ENCODE measurements around the gene PAM.

PAM gene

DNA sequence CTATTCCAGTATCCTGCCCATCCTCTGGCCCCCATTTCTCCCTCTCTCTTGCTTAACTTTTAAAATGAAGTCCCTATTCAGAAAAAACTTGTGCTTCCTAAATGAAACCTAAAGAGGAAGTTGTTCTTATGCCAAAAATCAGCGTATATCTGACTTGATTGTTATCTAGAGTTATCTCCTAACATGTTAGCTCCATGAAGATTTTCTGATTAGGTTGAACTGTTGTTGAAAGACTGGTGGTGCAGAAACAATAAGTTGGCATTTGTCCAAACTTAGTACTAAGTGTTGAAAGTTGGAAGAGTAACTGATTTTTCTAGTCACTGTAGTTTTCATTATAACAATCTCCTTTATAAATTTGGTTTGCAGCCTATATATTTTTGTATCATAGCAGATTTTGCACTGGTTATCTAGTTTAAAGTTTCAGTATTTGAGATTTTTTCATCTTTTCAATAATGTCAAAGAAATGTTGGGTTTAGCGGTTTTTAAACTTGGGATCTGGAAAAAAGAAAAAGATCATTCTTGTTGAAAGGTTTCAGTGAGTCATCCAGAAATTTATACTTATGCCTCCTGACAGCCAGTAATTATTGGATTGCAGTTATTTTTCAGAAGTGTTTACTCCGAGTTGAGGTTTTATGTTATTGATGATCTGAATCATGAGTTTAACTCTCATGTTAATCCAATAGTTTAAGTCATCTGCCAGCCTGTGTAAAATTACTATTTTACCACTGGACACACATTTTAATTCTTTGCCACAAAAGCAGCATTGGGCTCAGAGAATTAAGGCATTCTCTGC is 60.6 kb downstream of the PAM start:
- DNase-seq = no peak

DNA sequence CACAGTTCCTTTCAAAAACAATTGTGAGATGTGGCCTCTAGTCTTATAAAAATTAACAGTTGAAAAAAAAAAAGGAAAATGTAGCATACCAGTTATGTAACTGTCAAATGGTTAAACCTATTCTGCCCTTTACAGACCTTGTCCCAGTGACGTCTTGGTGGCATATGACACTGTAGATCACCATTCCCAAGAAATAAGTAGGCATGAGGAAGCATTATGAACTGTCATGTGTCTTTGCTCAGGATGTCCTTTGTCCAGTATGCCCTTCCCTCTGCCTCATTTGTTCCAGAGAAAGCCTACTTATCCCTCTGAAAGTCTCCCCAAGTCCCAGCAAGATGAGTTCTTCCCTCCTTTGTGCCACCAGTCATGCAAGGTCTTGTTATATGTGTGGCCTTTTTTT is 63.2 kb downstream of the PAM start:
- no peak for DNase-seq

DNA sequence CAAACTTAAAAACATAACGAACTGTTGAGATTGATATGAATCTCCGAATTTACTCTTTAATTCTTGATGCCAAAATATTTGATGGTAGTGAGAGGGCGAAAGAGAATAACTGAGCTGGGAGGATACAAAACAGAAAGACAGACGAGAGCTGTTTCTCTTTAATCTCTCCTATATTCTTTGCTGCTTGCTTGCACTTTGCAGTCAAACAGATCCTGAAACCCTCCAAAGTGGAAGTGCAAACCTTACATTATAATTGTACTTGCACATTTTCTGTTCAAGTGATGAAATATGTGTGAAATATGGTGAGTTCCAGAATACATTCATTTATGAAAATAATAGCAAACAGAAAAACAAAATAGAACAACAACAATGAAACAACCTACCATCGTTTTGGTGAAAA is 63.8 kb downstream of the PAM start:
- DNase-seq = no peak

DNA sequence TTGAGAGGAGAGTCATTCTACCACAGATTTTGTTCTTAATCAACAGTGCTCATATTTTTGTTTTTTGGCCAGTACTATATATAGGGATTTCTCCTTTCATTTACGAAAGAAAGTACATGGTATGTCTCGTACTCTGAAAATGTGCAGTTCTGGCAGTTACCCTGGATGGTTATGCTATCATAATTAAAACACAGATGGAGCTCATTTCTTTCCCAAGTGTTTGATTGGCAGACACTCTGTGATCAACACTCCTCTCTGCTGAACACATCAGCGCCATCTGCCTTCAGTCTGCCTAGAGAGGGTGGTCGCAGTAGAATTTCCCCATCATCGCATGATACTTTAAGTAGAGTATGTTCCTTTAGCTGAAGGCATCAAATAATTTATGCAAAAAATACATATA is 64.5 kb downstream of the PAM start:
- DNase-seq = no peak

DNA sequence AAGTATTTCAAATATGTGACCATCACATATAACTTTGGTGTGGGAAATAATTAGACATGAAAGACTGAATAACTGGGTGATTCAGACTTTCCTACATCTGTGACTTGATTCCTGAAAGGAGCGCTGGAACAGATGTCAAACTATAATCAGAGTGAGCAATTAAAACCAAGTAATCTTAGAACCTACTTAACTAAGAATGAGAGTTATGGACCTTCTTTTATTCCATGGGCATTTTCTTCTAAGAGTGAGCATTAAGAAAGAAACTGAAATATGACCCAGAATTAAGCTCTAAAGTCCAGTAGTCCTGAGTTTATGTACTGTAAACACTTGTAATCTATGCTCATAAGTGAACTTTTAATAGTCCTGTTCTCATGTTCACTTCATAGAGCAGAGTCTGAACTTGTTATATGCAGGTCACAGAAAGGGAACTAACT is 68.4 kb downstream of the PAM start:
- DNase-seq = no peak

DNA sequence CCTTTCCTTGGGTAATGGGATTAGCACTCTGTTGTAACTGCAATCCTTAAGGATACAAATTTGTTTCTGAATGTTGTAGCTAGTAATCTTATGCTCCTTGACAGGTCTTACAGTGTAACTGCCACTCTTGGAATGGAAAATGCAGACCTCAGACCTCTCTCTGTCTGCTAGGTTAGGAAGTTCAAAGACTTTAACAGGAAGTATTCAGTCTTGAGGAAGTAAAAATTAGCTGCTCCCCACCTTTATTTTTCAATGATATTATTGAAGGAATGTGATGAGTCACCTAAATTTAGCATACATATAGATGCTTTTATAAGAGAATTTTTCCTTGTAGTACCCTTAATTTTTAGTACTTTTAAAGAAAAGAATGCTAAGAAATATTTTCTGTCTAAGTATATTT is 71.5 kb downstream of the PAM start:
- DNase-seq = no peak

DNA sequence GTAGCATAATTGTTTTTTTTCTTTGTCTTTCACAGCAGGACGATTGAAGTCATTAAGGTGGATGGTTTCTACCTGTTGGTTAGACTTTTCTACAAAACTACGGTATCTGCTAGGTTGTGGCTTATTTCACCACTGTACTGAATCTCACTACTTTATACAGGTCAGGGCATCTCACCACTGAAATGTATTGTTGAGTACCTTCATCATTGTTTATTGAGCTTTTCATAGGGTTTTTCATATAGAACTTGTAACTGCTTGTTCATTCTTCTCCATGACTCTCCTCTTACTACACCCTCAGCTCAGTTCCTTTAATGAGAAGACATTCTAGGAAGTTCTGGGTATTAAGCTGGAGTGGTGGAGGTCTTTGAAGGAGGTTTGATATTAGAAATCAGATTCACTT is 75.1 kb downstream of the PAM start:
- DNase-seq = no peak

DNA sequence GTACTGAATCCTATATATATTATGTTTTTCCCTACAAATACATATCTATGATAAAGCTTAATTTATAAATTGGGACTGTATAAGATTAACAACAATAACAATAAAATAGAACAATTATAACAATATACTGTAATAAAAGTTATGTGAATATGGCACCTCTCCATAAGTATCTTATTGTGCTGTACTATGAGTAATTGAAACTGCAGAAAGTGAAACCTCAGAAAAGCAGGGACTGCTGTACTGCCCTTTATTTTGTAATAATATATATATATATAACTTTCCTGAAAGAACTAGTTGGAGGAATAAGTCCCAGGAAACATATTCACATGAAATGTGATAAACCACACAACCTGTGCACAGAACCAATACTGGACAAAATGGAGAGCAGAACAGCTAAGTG is 77.3 kb downstream of the PAM start:
- no peak for DNase-seq

DNA sequence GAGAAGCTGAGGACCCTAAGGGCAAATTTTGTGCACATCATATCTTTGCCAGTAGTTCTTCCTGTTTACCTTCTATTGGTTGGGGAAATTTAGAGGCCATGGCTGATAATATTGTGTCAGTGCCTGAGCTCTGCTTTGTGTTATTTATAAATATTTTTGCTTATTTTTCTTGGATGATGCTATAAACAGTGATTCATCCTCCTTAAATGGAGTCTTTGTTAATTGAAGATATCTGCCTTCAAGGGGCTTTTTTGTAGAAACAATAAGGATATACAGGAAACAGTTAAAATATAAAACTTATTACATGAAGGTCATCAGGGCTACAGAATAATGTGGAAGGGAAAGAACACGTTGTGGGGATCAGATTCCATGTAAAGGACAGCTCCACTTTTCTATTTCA is 78.0 kb downstream of the PAM start:
- DNase-seq = no peak

DNA sequence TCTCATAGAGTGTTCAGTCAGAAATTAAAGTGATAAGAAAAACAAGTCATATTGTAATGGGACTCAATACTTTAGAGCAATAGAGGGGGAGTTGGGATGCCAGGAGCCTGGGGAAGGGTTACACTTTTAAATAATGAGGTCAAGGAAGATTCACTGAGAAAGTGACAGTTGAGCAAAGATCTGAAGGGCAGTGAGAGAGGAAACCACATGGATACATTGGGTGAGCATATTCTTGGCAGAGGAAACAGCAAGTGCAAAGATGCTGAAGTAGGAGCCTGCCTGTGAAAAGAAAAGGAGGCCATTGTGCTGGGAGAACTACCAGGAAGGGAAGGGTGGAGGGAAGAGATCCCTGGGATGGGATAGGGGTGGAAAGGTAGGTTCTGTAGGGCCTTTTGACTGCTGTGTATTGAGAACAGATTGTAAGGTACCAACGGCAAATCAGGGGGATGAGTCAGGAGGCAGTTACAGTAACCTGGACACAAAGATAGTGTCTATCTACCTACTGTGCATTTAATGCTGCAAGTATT is 79.4 kb downstream of the PAM start:
- no peak for DNase-seq

DNA sequence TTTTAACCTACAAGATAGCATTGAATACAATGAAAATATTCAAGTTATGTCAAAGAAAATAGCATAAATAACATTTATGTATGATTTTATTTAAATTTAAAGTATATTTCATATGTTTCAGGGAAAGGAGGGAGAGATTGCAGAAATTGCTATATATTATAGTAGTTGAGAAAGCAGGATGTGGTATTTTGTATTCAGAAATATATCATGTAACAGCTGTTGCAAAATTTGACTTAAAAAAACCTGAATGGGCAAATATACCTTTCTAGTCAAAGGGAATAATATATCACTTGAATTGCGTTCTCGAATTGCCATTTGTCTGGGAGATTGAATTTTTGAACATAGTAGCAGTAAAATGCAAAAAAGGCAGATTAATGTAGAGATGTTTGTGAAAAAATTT is 80.6 kb downstream of the PAM start:
- no peak for DNase-seq

DNA sequence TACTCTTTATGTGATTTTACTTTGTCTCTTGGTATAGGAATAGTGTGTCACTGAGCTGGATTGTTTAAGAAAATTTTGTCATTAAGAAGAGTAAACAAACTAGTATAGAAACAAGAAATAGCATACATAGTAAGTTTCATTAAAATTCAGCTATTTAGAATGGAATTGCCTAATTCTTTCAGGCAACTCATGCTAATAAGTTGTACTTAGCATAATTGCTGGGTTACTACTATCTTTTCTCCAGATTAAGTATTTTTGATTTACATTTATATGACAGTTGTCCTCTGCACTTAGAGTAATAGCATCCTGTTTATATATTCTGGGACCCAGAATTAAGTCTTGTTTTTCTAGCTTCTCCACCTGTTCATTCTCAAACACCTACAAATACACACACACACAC is 85.9 kb downstream of the PAM start:
- DNase-seq = no peak

DNA sequence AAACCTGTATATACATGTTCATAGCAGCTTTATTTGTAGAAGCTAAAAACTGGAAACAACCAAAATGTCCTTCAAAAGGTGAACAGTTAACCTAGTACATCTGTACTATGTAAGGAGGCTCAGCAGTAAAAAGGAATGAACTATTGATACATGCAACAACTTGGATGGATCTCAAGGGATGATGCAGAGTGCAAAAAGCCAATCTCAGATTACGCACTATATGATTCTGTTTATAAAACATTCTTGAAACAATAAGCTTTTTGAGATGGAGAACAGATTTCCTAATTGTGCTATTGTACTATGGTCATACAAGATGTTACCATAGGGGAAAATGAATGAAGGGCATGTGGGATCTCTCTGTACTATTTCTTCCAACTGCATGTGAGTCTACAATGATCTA is 88.9 kb downstream of the PAM start:
- DNase-seq = no peak

DNA sequence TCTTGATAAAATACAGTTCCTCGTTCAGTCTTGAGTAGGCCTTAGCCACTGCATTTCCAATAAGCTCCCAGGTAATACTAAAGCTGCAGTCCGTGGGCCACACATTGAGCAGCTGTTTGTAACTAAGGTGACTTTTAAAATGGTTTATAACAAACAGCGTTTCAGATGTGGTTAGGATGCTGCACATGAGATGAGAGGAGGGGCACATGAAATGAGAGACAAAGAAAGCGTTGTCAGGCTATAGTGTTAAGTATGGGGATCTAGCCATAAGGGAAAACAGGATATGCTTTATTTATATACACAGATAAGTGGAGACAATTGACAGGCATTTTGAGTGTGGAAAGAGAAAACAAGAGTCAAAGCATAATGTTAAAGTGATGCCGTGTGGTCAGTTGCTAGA is 89.9 kb downstream of the PAM start:
- no peak for DNase-seq

DNA sequence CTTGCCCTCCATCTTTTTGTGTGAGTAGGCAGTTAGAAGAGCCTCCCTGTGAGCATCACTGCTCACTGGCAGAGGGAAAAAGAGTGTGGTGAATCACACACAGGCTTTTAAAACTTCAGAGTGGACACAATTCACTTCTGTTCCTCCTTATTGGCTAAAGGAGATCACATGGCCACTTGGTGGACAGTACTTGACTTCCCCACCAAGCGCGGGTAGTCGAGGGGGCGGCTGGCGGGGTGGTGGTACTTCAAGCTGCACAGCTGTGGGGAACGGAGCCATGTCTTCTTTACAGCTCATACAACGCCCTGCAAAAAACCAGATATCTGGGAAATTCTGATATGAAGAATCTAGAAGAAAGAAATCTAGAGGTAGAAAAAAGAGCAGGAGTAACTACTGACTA is 95.4 kb downstream of the PAM start:
- DNase-seq = no peak

DNA sequence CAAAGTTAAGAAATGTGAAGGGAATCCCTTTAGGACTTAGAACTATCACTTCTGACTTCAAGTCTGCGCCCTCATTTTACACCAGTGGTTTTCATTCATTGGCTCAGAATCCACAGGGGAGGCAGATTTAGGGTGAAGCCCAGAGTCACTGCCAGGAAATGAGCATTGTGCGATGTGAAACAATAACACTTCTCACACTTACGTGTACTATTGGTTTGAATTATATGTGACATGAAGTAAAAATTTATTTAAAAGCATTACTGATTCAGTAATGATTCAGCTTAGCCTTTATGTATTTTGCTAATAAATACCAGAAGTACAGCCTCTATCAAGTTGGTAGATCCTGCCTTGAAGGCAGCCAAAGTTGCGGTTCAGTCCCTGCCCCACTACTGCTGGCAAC is 98.6 kb downstream of the PAM start:
- no peak for DNase-seq

DNA sequence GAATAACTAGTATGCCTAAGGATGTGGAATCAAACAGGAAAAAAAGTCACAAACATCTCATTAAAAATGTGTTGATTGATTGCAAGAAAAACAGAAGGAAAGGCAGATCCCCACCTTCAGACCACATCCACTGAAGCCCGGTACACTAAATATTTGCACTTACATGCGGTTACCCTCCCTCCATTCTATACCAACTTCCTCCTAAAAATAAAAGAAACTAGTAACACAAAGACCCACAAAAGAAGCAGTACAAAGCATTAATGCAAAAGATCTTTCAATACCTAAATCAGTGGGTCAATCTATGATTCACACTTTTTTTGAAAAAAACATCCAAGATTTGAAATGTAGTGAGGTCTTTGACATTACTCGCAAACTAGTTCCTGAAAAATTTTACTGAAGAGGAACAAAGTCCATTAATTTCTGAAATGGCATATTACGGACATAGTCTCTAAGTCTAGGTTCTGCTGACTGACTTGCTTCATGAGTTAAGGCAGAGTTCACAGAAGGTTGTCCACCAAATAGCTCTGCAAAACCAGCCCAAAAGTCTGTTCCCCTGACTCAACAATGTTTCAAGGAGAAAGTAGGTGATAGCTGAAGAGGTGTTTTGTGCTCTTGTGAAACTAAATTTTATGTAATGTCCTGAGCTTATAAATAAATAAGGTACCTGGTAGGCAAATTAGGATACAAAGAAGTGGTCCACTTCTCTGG is 100.7 kb downstream of the PAM start:
- DNase-seq = no peak

DNA sequence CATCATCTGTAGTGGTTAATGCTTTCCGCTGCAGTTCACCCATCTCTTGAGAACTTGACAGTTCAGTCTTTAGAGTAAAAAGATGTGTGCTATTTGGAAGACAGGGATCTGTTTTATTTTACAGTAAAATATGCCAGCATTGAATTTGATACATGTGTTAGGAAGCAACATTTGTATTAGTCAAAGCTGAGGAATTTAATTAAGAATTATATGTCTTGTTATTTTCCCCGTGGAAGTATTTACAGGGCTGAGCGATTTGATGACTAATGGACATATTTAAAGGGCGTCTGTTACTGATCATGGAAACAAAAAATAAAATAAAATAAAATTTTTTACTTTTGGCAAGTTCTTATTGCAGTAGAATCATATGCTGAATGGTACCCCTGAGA is 101.3 kb downstream of the PAM start:
- DNase-seq = no peak

DNA sequence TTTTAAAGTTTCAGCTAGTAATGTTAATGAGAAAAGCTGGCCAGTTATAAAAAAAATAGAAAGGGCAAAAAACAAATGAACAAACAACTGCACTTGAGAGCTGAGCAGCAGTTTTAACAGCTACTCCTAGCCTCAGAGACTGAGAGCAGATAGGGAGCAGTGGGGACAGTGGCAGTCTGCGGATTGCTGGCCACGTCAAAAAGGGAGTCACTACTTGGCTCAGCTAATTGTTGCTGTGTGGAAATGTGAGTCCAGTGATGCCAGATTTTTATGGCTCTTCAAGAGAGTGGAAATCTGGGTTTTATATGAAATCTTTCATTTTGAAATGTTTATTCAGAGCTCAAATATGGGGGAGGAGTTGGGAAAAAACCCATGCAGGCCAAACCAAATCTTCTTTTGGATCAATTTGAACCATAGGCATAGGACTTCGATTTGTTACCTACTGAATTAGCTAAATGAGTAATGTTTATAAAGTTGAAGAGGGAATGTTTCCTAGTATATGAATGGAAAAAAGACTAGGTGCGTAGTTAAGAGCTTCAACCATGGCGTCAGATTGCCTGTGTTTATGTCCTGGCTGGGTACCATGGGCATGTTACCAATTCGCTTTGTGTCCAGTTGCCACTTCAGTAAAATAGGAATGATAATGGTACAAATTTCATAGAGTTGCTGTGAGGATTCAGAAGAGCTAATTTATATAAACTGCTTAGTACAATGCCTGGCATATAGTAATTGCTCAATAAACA is 102.1 kb downstream of the PAM start:
- DNase-seq = no peak

DNA sequence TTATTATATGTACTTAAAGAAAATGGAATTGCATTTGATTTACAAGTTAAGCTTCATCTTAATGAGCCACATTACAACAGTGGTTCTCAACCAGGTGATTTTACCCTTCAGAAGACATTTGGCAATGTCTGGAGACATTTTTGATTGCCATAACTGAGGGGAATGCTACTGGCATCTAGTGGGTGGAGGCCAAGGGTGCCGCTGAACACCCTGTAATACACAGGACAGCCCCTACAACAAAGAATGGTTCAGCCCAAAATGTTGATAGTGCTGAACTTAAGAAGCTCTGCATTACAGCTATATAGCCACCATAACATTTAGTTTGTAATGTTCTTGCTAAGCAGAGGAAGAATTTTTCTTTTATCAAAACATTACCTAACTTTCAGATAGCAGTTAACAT is 103.1 kb downstream of the PAM start:
- no peak for DNase-seq

DNA sequence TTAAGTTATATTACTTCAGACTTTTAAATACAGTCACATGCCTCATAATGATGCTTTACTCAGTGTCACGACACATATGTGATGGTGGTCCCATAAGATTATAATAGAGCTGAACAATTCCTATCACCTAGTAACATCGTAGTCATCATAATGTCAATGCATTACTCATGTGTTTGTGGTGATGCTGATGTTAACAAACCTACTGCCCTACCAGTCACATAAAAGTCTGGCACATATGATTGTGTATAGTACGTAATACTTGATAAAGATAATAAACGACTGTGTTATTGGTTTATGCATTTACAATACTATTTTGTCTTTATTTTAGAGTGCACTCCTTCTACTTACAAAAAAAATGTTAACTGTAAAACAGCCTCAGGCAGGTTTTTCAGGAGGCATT is 103.7 kb downstream of the PAM start:
- DNase-seq = no peak

DNA sequence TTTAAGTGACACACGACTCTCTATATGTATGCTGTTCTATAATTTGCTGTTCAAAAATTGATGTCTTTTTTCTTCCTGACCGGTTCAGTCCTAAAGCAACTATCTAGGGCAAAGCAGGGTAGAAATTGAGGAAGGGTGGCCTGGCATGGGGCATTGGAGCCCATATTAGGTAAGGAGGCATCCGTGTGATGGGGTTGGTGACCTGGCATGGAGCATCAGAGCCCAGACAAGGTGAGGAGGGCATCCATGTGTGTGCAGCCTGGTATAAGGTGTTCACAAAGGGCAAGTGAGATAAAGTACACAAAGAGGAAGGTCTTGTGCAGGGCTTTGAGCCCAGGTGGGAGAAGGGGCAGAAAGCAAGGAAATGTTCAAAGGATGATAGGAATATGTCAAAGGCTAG is 104.9 kb downstream of the PAM start:
- no peak for DNase-seq

DNA sequence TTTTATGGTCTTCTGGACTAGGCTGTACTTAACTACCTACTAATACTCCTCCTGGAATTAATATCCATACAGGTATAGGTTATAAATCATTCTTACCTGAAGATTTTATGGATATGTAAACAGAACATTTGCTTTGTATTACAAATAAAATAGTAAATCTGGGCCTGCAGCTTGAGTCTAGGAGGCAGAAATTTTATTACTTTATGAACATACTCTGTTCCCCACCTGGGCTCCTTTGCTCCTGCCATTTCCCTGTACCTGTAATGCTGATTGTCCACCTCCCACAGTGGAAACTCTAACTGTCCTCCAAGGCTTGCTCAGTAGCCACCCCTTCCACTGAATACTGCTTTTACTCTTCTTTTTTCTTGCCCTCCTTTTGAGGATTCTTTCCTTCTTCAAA is 108.0 kb downstream of the PAM start:
- no peak for DNase-seq
